HG03095 (cell line): Measurements from ENCODE around the gene SHKBP1.
"Not testable (repeated sequence)": the region's sequence is repeated elsewhere in the genome, so short reads cannot be mapped to it uniquely, and the experiment has no call there.

Source experiments
- ATAC-seq: cut with Tn5 transposase; IDR thresholded peaks from one replicate; pipeline ENCODE4 v1.9.1; 2021; ENCODE audit warnings: moderate library complexity; ENCODE audit not compliant: unreplicated experiment

The SHKBP1 gene

GRCh38 chr19:40584007-40584406, 7.3 kb downstream of the SHKBP1 start:
- ATAC-seq: no peak

DNA sequence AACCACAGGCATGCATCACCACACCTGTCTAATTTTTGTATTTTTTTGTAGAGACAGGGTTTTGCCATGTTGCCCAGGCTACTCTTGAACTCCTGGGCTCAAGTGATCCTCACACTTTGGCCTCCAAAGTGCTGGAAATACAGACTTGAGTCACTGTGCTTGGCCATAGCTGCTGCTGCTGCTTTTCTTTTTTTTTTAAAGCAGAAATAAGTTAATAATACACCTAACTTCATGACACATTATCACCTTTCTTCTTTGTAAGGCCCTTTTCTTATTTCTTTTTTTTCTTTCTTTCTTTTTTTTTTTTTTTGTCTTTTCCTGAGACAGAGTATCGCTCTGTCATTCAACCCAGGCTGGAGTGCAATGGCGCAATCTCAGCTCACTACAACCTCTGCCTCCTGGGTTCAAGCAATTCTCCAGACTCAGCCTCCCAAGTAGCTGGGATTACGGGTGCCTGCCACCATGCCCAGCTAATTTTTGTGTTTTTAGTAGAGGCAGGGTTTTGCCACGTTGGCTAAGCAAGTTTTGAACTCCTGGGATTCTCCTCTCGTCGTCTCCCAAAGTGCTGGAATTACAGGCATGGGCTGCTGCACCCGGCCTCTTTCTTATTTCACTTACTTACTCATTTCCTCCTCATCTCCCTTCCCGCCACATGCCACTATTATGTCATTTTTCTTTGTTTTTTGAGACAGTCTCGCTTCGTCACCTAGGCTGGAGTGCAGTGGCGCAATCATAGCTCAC, 8.7 kb downstream of the SHKBP1 start:
- no peak for ATAC-seq

- no peak for ATAC-seq
Measured at GRCh38 chr19:40585982-40586422, 9.3 kb downstream of the SHKBP1 start.

- ATAC-seq: no peak
Measured at GRCh38 chr19:40586611-40587010, 9.9 kb downstream of the SHKBP1 start.

DNA sequence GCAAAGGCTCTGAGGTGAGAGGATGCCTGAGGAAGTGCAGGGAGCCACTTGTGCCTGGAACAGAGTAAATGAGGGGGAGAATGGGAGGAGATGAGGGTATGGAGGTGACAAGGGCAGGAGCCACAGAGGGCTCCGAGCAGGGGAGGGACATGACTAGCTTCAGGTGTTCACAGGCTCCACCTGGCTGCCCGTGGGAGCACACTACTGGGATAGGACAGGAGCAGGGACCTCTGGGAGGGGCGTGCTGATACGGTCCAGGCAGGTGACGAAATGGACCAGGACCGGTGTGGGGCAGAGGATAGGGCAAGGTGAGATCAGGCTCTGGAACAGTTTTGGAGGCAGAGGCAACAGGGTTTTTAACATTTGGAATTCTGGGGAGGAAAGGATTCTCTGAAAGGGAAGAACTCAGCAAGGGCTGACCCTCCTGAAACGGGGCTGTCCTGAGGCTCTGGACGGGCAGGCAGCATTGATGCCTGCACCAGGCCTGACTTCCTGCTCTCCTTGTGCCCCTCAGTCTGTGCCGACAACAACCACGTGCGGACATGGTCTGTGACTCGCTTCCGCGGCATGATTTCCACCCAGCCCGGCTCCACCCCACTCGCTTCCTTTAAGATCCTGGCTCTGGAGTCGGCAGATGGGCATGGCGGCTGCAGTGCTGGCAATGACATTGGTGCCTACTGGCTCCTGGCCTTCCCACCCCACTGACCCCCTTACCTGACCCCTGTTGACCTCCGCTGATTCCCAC, 11.6 kb downstream of the SHKBP1 start:
- ATAC-seq: no peak

DNA sequence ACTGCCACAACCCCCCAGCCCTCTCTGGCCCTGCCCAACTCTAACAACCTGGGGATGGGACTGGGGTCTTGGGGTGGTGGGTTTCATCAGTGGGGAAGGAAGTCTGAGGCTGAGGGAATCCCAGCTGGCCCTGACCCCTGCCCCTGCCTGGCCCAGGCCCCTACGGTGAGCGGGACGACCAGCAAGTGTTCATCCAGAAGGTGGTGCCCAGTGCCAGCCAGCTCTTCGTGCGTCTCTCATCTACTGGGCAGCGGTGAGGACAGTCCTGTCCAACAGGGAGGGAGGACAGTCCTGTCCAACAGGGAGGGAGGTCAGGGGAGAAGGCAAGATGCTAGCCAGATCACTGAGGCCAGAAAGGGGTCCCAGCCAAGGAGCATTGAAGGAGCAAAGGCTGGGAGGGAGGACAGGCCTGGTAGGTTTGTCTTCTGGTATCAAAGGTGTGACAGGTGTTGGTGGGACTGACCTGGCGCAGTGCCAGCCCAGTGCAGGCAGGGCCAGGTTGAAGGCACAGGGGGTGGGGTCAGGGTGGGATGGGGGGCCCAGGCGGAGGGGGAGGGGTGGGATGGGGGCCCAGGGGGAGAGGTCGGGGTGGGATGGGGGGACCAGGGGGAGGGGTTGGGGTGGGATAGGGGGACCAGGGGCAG, 12.4 kb downstream of the SHKBP1 start:
- ATAC-seq: no peak

- ATAC-seq: no peak
Measured at GRCh38 chr19:40589591-40590429, 13.1 kb downstream of the SHKBP1 start.

GRCh38 chr19:40590464-40591265, 14.0 kb downstream of the SHKBP1 start:
- no peak for ATAC-seq

- not testable (repeated sequence) for ATAC-seq
Measured at GRCh38 chr19:40591724-40592123, 15.1 kb downstream of the SHKBP1 start.

GRCh38 chr19:40592170-40592569, 15.5 kb downstream of the SHKBP1 start:
- ATAC-seq: no peak

GRCh38 chr19:40594255-40594654, 17.6 kb downstream of the SHKBP1 start:
- ATAC-seq: no peak

GRCh38 chr19:40594657-40595091, 18.0 kb downstream of the SHKBP1 start:
- ATAC-seq: no peak

- no peak for ATAC-seq
Measured at GRCh38 chr19:40596608-40597328, 20.1 kb downstream of the SHKBP1 start.

- ATAC-seq: no peak
Measured at GRCh38 chr19:40597329-40597838, 20.7 kb downstream of the SHKBP1 start.

- ATAC-seq: no peak
Measured at GRCh38 chr19:40598121-40598917, 21.6 kb downstream of the SHKBP1 start.

DNA sequence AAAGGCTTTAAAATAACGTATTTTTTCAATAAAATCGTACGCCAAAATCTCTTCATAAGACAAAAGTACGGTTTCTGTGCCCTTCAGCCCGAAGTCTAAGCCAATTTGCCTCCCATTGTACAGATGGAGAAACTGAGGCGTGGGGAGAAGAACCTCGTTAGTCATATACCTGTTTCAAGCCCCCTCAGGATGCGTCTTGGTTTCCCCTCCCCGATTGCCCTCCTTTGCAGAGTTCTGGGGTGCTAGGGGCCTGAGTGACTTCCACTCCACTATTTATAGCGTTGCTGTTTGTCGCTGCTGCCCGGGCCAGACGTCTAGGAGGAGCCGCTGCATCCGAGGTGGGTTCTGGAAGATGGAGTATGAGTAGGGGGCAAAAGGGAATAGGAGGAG, 22.2 kb downstream of the SHKBP1 start:
- ATAC-seq: no peak

DNA sequence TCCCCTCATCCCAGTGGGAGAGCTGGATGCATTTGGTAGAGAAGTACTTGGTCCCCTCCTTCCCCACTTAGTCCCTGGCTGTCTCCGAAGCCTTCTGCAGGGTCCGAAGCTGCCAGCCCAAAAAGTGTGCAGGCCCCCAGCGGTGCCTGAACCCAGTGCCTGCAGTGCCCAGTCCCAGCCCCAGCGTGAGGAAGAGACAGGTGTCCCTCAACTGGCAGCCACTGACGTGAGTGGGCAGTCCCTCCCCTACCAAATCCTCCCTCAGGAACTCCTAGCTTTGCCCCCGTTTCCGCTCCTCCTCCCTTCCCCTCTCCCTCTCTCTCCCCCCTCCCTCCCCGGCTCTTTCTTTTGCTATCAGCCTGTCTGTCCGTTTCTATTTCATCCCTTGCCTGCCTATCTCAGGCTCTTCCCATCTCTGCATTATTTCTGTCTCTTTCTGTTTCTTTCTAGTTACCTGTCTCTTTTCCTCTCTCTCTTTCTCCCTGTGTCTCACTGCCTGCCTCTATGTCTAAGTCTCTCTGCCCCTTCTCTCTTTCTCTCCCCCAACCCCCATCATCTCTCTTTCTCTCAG, 22.7 kb downstream of the SHKBP1 start:
- no peak for ATAC-seq
